ENCODE measurements around the gene RAB3D.
"Not testable (repeated sequence)": the region's sequence is repeated elsewhere in the genome, so short reads cannot be mapped to it uniquely, and the experiment has no call there.

Gene RAB3D

GRCh38 chr19:11367528-11367927 is 28.1 kb upstream of the RAB3D start:
- in situ Hi-C loops (cut with MboI; ENCODE audit: low sequenced_read_pairs), result no loop called here

- in situ Hi-C loops (cut with MboI; ENCODE audit: low sequenced_read_pairs), result no loop called here
Observed at GRCh38 chr19:11365557-11366117, 26.2 kb upstream of the RAB3D start.

DNA sequence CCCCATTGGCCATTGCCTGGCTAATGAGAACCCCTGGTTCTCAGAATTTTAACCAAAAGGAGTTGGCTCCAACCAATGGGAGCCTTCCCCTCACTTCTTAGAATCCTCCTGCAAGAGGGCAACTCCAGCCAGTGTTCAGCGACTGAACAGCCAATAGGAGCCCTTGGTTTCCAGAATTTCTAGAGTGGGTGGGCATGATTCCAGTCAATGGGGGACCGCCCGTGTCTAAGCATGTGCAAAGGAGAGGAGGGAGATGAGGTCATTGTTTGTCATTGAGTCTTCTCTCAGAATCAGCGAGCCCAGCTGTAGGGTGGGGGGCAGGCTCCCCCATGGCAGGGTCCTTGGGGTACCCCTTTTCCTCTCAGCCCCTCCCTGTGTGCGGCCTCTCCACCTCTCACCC is 25.5 kb upstream of the RAB3D start:
- in situ Hi-C loops (cut with MboI; ENCODE audit: low sequenced_read_pairs), result no loop called here

- in situ Hi-C loops (cut with MboI; ENCODE audit: low sequenced_read_pairs), result no loop called here
Observed at GRCh38 chr19:11364296-11364904, 24.9 kb upstream of the RAB3D start.

GRCh38 chr19:11363881-11364280 is 24.4 kb upstream of the RAB3D start:
- in situ Hi-C loops (cut with MboI; ENCODE audit: low sequenced_read_pairs), result no loop called here

DNA sequence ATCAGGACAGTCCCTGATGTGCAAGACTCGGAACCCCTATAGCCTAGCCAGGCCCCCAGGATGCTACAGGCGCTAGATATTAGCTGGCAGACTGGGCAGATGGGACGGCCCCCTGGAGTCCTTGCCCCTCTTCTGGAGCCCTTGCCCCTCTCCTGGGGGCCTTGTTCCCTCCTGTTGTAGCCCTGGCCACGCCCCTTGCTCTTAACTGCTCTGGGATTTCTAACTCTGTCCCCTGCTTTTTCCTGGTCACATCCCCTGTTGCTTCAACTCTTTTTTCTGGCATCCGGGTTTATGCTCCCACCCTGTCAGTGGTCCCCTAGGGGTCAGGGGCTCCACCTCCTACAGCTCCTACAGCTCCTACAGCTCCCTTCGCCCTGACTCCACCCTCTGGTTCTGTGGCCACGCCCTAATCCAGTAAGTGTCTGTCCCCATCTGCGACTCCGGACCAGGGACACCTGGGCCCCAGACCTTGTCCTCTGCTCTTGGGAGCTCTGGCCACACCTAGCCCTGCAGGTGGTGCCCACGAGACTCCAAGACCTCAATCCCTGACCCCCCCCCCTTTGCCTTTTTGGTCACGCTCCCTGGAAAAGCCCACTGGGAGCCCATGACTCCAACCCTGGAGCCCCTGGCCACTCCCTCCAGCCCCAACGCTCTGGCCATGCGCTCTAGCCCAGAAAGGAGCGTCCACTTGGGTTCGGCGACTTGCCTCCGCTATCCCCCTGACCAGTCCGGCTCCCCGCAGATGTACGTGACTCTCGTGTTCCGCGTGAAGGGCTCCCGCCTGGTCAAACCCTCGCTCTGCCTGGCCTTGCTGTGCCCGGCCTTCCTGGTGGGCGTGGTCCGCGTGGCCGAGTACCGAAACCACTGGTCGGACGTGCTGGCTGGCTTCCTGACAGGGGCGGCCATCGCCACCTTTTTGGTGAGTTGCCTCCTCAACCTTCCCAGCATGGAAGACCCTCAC is 22.6 kb upstream of the RAB3D start:
- in situ Hi-C loops (cut with MboI; ENCODE audit: low sequenced_read_pairs), result no loop called here

GRCh38 chr19:11361037-11361770 is 21.7 kb upstream of the RAB3D start:
- in situ Hi-C loops (cut with MboI; ENCODE audit: low sequenced_read_pairs), result no loop called here

GRCh38 chr19:11359421-11359820 is 20.0 kb upstream of the RAB3D start:
- in situ Hi-C loops (cut with MboI; ENCODE audit: low sequenced_read_pairs), result no loop called here

DNA sequence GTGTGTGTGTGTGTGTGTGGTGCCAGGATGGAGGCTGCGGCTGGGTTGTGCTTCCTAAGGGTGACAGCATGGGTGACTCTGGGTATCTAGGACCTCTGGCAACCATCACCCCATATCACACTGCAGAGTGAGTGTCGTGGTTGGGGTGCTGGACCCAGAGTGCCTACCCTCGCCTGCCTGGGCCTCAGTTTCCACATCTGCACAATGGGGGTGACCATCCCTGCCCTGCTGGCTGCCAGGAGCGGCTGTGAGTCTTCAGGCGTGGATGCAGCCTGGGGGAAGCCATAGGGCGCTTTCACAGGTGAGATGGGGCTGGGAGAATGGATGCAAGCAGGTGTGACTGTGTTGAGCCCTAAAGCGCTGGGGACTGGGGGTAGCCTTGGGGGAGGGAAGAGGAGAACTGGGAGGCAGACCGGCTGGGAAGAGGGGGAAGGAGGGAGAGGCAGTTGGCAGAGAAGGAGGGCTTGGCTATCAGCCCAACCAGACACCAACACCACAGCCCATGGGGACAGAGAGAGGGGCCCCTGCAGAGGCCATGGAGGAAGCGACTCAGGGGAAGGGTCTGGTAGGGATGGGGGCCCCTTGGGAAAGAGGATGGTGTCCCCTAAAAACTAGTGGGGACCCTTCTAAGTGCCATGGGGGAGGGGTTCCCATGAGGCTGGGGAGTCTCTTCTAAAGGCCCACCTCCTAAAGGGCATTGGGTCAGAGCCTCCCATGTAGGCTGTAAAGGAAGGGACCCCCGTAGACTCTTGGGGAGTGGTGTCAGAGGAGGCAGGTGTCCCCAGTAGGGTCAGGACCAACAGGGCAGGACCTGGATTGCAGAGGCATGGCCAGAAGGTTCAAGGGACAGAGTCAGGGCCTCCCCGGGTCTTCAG is 17.5 kb upstream of the RAB3D start:
- in situ Hi-C loops (cut with MboI; ENCODE audit: low sequenced_read_pairs), result no loop called here

- in situ Hi-C loops (cut with MboI; ENCODE audit: low sequenced_read_pairs), result no loop called here
Observed at GRCh38 chr19:11356074-11356397, 16.6 kb upstream of the RAB3D start.

GRCh38 chr19:11355160-11356073 is 16.0 kb upstream of the RAB3D start, which contains the start of gene PLPPR2:
Gene PLPPR2 (plus strand): TSS chr19:11355432. CDS start chr19:11357674, 2,242 bp downstream.
- in situ Hi-C loops (cut with MboI; ENCODE audit: low sequenced_read_pairs), result no loop called here

- in situ Hi-C loops (cut with MboI; ENCODE audit: low sequenced_read_pairs), result not testable (repeated sequence)
Observed at GRCh38 chr19:11354102-11354501, 14.6 kb upstream of the RAB3D start.

DNA sequence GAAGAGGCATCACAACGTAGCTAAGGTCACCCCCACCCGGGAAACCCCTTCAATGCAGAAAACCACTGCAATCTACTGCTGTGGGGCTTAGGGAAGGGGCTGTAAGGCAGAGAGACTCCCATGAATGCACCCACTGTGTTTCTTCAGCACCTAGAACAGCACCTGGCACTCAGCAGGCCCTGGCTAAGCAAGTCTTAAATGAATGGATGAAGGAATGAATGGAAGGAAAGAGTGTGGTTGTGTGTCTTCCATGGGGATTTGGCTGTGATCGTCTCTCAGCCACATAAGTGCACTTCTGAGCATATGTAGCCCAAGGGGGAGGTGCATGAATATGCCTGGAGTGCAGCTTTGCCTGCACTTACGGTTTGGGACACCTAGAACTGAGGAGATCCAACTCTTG is 9.7 kb upstream of the RAB3D start:
- in situ Hi-C loops (cut with MboI; ENCODE audit: low sequenced_read_pairs), result no loop called here

DNA sequence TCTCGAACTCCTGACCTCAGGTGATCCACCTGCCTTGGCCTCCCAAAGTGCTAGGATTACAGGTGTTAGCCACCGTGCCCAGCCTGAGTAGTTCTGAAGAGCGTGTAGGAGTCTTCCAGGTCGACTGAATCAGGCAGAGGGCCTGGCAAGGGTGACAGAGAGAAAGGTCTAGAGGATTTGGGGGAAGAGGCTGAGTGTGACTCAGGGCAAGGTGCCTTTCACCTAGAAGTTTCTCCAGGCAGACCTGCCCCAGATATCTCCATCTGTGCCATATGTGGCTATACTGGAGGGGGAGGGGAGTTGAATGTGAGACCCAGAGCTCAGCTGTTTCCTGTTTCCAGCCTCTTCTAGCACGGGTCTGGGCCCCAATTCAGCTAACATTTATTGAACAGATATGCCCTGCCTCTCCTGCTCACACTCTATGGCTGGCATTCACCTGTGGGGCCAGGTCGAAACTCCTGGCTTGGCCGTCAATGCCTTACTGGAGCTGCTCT is 8.1 kb upstream of the RAB3D start:
- in situ Hi-C loops (cut with MboI; ENCODE audit: low sequenced_read_pairs), result no loop called here

- in situ Hi-C loops (cut with MboI; ENCODE audit: low sequenced_read_pairs), result no loop called here
Observed at GRCh38 chr19:11346104-11346940, 6.9 kb upstream of the RAB3D start, which contains the start of the genes CCDC159 and TMEM205. Gene CCDC159 (plus strand): TSS chr19:11346519. CDS start chr19:11346607, 88 bp downstream. Gene TMEM205 (minus strand): TSS chr19:11346268. CDS start chr19:11345619, 649 bp downstream.

DNA sequence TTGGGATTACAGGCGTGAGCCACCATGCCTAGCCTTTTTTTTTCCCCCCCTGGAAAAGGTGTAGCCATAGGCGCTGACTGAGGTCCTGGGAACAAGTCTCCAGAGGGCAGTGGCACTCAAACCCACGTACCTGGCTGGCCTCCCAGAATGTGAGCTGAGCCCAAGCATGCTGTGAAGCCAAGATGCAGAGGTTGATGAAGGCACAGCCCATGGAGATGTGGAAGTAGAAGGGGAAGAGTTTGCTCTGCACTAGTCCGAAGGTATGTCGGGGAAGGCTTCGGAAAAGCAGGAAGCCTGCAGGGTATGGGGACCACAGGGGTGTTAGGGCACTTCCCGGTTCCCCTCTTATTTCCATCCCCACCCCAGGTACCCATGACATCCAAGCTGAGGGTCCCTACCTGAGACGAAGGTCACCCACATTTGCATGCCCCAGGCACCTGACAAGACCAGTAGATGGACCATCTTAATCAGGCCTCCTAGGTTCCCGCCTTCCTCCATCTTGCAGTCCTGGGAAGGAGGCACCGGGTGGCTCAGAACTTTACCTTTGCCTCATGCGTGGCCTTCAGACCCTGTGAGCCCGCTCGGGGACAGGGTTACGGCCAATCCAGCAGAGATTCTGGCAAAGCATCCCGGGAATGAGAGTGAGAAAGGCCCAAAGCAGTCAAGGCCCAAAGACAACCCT is 5.8 kb upstream of the RAB3D start:
- in situ Hi-C loops (cut with MboI; ENCODE audit: low sequenced_read_pairs), result no loop called here

GRCh38 chr19:11342429-11342828 is 3.0 kb upstream of the RAB3D start:
- in situ Hi-C loops (cut with MboI; ENCODE audit: low sequenced_read_pairs), result no loop called here

Measured in hTERT RPE-1 (cell line).